AG04450 (cell line): ENCODE measurements around the gene CNTNAP5. TPM values are rescaled to one million over a fixed set of nuclear protein-coding genes. Genes with fewer than 3 reads are reported as not detected.

ENCODE experiments used
- CTCF ChIA-PET: fragments of 300-600, 350-600 bp; formaldehyde crosslinking; extraction: SDS; loops from one replicate; lab custom pipeline; 2022; ENCODE audit warnings: antibody characterized with exemption, inconsistent platforms; lab: Charles Lee
- POLR2A ChIA-PET: fragments of 350-600 bp; formaldehyde crosslinking; extraction: SDS; loops from one replicate; lab custom pipeline; 2021; ENCODE audit warnings: antibody characterized with exemption, inconsistent platforms; lab: Yijun Ruan, JAX
- DNase-seq: peaks from one replicate; pipeline ENCODE4 v3.0.0-alpha.2; 2011; ENCODE audit warnings: low read depth, low spot score
- H3K27ac ChIP-seq: one replicate; pipeline ENCODE4 v1.5.1; 2012; ENCODE audit warnings: low read depth, low read length, control low read depth
- H3K27me3 ChIP-seq: one replicate; pipeline ENCODE4 v1.6.0; 2012; ENCODE audit warnings: low read length; ENCODE audit not compliant: control insufficient read depth, insufficient read depth
- H3K4me3 ChIP-seq: 2 replicates; pipeline ENCODE4 v1.5.1; 2011; ENCODE audit warnings: mild to moderate bottlenecking, low read depth, low read length, control low read depth
- H3K9me3 ChIP-seq: 2 replicates; pipeline ENCODE4 v1.5.1; 2012; ENCODE audit warnings: low read length; ENCODE audit not compliant: control insufficient read depth, insufficient read depth
- polyA plus RNA-seq: library from polyadenylated mRNA; depleted of rRNA; stranded (reverse); fragments of >200 nt; gene quantifications from 2 replicates; pipeline ENCODE4 v1.2.3, GENCODE V29; 2011
- TF ChIP-seq, protein P1 (sequence below): IDR thresholded peaks from 2 replicates; pipeline ENCODE4 v1.5.1; 2011; ENCODE audit warnings: low read depth, low read length, control low read depth, inconsistent platforms

The CNTNAP5 gene
- polyA plus RNA-seq, 1 experiment = not detected

GRCh38 chr2:124604940-124605339 lies 579.9 kb downstream of the CNTNAP5 start:
- Histone ChIP-seq H3K27me3 (no peaks in the 10 kb centered on the region), H3K27ac (no peak overlapping the region), H3K9me3 (peaks cover 8% of the 10 kb centered on the region), H3K4me3 (no peak overlapping the region)
- CTCF ChIA-PET = no interaction called here
- DNase-seq = no peak
- POLR2A ChIA-PET = no interaction called here
- TF ChIP-seq, protein P1, sequence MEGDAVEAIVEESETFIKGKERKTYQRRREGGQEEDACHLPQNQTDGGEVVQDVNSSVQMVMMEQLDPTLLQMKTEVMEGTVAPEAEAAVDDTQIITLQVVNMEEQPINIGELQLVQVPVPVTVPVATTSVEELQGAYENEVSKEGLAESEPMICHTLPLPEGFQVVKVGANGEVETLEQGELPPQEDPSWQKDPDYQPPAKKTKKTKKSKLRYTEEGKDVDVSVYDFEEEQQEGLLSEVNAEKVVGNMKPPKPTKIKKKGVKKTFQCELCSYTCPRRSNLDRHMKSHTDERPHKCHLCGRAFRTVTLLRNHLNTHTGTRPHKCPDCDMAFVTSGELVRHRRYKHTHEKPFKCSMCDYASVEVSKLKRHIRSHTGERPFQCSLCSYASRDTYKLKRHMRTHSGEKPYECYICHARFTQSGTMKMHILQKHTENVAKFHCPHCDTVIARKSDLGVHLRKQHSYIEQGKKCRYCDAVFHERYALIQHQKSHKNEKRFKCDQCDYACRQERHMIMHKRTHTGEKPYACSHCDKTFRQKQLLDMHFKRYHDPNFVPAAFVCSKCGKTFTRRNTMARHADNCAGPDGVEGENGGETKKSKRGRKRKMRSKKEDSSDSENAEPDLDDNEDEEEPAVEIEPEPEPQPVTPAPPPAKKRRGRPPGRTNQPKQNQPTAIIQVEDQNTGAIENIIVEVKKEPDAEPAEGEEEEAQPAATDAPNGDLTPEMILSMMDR = no peak

GRCh38 chr2:124607679-124608078 lies 582.6 kb downstream of the CNTNAP5 start:
- DNase-seq = no peak
- TF ChIP-seq, protein P1 = no peak
- Histone ChIP-seq H3K4me3 (no peak overlapping the region), H3K9me3 (peaks cover 9% of the 10 kb centered on the region; the same call in 1 of the 2 replicates), H3K27me3 (no peaks in the 10 kb centered on the region), H3K27ac (no peak overlapping the region)
- ChIA-PET CTCF (interaction anchor here (0.6 kb wide), 1 partner anchor 561 kb away, joined by 3 read pairs; no protein-coding TSS in a partner anchor), POLR2A (no interaction called here)

GRCh38 chr2:124609667-124610066 lies 584.6 kb downstream of the CNTNAP5 start:
- CTCF ChIA-PET = no interaction called here
- TF ChIP-seq, protein P1 = no peak

GRCh38 chr2:124610141-124610540 lies 585.1 kb downstream of the CNTNAP5 start:
- DNase-seq = no peak
- no peak overlapping the region for H3K4me3 ChIP-seq
- TF ChIP-seq, protein P1 = no peak
- CTCF ChIA-PET = no interaction called here
- H3K27ac ChIP-seq = no peak overlapping the region
- POLR2A ChIA-PET = no interaction called here
- H3K27me3 ChIP-seq = no peaks in the 10 kb centered on the region
- H3K9me3 ChIP-seq = peaks cover 11% of the 10 kb centered on the region; the same call in 1 of the 2 replicates

More at GRCh38 chr2:124609667-124610066, 584.6 kb downstream of the CNTNAP5 start:
- Histone ChIP-seq H3K27me3 (no peaks in the 10 kb centered on the region), H3K4me3 (no peak overlapping the region), H3K27ac (no peak overlapping the region), H3K9me3 (peaks cover 11% of the 10 kb centered on the region; the same call in 1 of the 2 replicates)
- POLR2A ChIA-PET = no interaction called here
- DNase-seq = no peak

DNA sequence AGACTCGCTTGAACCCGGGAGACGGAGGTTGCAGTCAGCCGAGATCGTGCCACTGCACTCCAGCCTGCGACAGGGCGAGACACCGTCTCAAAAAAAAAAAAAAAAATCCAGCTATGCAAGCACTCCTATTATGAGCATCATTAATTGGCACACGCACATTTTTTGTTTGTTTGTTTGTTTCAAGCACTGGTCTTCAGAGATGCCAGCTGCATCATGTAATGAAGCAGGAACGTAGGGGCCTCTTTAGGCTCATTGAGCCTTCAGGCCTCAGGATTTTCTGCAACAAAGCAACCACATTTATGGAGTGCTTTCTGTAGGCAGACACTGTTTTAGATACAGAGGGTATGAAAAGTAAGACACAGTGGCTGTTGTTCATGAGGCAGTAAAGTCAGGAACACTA lies 585.8 kb downstream of the CNTNAP5 start:
- POLR2A ChIA-PET = no interaction called here
- DNase-seq = no peak
- CTCF ChIA-PET = no interaction called here
- Histone ChIP-seq H3K9me3 (peaks cover 9% of the 10 kb centered on the region; the same call in 1 of the 2 replicates), H3K4me3 (no peak overlapping the region), H3K27ac (no peak overlapping the region), H3K27me3 (no peaks in the 10 kb centered on the region)
- TF ChIP-seq, protein P1 = no peak
